ENCODE data around the gene JAZF1. TPM values are rescaled to one million over a fixed set of nuclear protein-coding genes. Genes with fewer than 3 reads are reported as not detected.

JAZF1 gene
- polyA plus RNA-seq, 1 experiment = 18.0 TPM

DNA sequence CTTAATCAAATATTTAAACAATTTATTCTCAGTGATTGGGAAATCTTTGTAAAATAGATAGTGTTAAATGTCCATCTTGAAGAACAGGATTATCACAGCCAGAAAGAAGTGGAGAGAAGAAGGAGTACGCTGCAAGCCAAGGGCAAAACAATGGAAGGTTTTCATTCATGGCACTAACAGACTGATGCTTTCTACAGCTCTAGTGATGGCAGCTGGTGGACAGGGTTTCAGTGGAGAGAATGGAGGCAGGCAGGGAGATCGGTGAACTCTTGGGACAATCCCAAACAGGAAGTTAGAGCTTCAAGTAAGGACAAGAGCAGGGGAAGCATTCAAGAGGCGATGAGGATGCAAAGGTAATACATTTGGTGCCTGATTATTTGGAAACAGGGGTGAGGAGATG lies 207.0 kb downstream of the JAZF1 start:
- Histone ChIP-seq H3K4me3 (ENCODE audit: low read depth, low read length) (no peak overlapping the region), H3K9me3 (ENCODE audit: control insufficient read depth, insufficient read depth, low read length) (no peaks in the 10 kb centered on the region; the same call in 1 of the 2 replicates), H3K27ac (ENCODE audit: low read depth, low read length) (no peak overlapping the region), H3K27me3 (ENCODE audit: control insufficient read depth, insufficient read depth, low read length) (no peaks in the 10 kb centered on the region)
- POLR2A ChIA-PET = no interaction called here
- CTCF ChIA-PET = no interaction called here
- TF ChIP-seq, protein P1, sequence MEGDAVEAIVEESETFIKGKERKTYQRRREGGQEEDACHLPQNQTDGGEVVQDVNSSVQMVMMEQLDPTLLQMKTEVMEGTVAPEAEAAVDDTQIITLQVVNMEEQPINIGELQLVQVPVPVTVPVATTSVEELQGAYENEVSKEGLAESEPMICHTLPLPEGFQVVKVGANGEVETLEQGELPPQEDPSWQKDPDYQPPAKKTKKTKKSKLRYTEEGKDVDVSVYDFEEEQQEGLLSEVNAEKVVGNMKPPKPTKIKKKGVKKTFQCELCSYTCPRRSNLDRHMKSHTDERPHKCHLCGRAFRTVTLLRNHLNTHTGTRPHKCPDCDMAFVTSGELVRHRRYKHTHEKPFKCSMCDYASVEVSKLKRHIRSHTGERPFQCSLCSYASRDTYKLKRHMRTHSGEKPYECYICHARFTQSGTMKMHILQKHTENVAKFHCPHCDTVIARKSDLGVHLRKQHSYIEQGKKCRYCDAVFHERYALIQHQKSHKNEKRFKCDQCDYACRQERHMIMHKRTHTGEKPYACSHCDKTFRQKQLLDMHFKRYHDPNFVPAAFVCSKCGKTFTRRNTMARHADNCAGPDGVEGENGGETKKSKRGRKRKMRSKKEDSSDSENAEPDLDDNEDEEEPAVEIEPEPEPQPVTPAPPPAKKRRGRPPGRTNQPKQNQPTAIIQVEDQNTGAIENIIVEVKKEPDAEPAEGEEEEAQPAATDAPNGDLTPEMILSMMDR (IDR thresholded peaks at IDR 0.05; ENCODE audit: low read depth, low read length) = no peak
- no peak for DNase-seq (ENCODE audit: low read depth, low spot score)

DNA sequence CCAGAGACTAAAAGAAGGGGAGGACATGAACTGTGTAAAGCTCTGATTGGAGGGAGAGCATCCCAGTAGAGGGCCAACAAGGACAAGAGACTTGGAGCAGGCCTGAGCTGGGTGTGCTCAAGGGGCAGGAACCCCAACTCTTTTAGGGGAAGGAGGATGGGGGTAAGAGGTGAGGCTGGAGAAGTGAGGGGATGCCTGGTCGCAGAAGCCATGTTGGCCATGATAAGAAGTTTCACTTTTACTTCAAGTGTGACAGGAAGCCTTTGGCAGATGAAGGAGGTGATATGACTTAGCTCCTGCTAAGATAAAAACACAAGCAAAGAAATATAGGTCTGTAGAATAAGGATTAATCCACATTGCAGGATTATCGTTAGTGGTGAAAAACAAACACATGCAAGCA lies 208.3 kb downstream of the JAZF1 start:
- TF ChIP-seq, protein P1 (IDR thresholded peaks at IDR 0.05; ENCODE audit: low read depth, low read length) = no peak
- no peak overlapping the region for H3K4me3 ChIP-seq (ENCODE audit: low read depth, low read length)
- no peak for DNase-seq (ENCODE audit: low read depth, low spot score)
- H3K9me3 ChIP-seq (ENCODE audit: control insufficient read depth, insufficient read depth, low read length) = no peaks in the 10 kb centered on the region; the same call in 1 of the 2 replicates
- ChIA-PET POLR2A (no interaction called here), CTCF (interaction anchor here (0.6 kb wide), 1 partner anchor 762 kb away, joined by 5 read pairs; no protein-coding TSS in a partner anchor)
- H3K27me3 ChIP-seq (ENCODE audit: control insufficient read depth, insufficient read depth, low read length) = no peaks in the 10 kb centered on the region
- no peak overlapping the region for H3K27ac ChIP-seq (ENCODE audit: low read depth, low read length)

DNA sequence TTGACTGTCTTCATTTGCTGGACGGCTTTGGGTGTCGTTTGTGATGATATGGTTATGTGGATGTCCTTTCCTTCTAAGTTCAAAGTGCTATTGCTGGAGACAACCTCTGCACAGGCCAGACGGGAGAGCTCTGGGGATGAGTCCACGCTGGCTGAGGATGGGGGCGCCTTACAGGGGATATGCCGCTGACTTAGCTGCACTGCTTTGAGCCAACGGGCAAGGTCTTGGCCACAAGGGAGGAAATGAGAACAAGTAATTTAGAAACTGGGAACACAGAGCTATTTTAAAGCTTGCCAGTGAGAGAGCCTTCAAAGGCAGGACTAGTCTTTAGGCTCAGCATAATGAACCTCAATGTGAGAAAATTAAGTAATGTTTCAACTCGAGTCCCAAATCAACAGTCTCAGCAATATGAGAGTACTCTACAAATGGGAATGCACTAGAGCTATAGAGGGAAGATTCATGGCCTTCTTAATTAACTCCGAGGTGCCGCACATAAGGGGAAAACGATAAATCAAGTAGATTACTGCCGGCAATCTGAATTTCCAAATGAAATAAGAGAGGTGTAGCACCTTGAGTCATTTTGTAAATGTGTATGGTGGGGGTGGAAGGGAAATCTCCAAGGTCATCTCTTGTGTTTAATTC lies 209.3 kb downstream of the JAZF1 start:
- TF ChIP-seq, protein P1 (IDR thresholded peaks at IDR 0.05; ENCODE audit: low read depth, low read length) = no peak
- H3K27me3 ChIP-seq (ENCODE audit: control insufficient read depth, insufficient read depth, low read length) = no peaks in the 10 kb centered on the region
- ChIA-PET CTCF (interaction anchor here (0.7 to 1.5 kb wide), 2 partner anchors 49 to 107 kb away, joined by 3 read pairs; no protein-coding TSS in a partner anchor), POLR2A (no interaction called here)
- H3K27ac ChIP-seq (ENCODE audit: low read depth, low read length) = no peak overlapping the region
- no peaks in the 10 kb centered on the region; the same call in 1 of the 2 replicates for H3K9me3 ChIP-seq (ENCODE audit: control insufficient read depth, insufficient read depth, low read length)
- no peak for DNase-seq (ENCODE audit: low read depth, low spot score)
- no peak overlapping the region for H3K4me3 ChIP-seq (ENCODE audit: low read depth, low read length)

DNA sequence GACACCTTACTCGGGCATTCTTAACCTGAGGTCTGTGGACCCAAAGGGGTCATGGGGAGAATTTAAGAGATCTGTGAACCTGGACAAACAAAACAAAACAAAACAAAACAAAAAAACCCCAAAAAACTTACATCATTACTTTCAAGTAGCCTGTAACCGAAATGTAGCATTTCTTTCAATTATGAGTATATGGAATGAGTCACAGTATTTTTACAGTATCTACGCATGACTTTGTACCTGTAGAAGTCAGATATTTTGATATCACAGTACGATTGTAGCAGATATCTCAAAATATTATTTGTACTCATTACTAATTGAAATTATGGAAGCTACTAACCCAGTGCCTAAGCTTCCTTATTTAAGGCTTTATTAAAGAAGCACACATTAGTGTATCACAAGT lies 210.2 kb downstream of the JAZF1 start:
- ChIA-PET POLR2A (no interaction called here), CTCF (interaction anchor here (1.4 to 1.5 kb wide), 2 partner anchors 108 kb away, joined by 3 read pairs; no protein-coding TSS in a partner anchor)
- Histone ChIP-seq H3K4me3 (ENCODE audit: low read depth, low read length) (no peak overlapping the region), H3K27me3 (ENCODE audit: control insufficient read depth, insufficient read depth, low read length) (no peaks in the 10 kb centered on the region), H3K27ac (ENCODE audit: low read depth, low read length) (no peak overlapping the region), H3K9me3 (ENCODE audit: control insufficient read depth, insufficient read depth, low read length) (no peaks in the 10 kb centered on the region)
- no peak for DNase-seq (ENCODE audit: low read depth, low spot score)
- TF ChIP-seq, protein P1 (IDR thresholded peaks at IDR 0.05; ENCODE audit: low read depth, low read length) = no peak

DNA sequence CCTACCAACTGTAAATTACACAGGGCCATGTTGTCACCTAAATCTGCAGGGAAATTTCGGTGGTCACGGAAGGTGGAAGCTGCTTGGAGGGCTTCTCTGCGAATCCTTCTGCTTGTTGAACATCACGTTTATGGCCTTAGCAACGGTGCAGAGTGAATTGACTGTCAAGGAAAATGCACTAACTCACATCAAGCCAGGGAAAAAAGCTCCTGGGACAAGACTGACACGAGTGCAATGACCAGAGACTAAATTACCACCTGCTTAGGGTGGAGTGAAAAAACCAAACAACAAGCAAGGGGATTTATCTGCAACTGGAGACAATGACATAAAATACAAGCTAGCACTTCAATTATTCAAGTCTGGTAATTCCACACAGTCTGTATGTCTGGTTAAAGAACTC lies 211.2 kb downstream of the JAZF1 start:
- H3K27ac ChIP-seq (ENCODE audit: low read depth, low read length) = no peak overlapping the region
- TF ChIP-seq, protein P1 (IDR thresholded peaks at IDR 0.05; ENCODE audit: low read depth, low read length) = no peak
- H3K4me3 ChIP-seq (ENCODE audit: low read depth, low read length) = no peak overlapping the region
- ChIA-PET CTCF (interaction anchor here (1.4 kb wide), 1 partner anchor 109 kb away, joined by 3 read pairs; no protein-coding TSS in a partner anchor), POLR2A (no interaction called here)
- no peak for DNase-seq (ENCODE audit: low read depth, low spot score)
- H3K9me3 ChIP-seq (ENCODE audit: control insufficient read depth, insufficient read depth, low read length) = no peaks in the 10 kb centered on the region
- H3K27me3 ChIP-seq (ENCODE audit: control insufficient read depth, insufficient read depth, low read length) = no peaks in the 10 kb centered on the region

Measured in AG04450 (cell line).